A549 (cell line): ENCODE results near the gene PFKFB3. TPM values are rescaled to one million over a fixed set of nuclear protein-coding genes. Genes with fewer than 3 reads are reported as not detected.

Source experiments
- ATAC-seq, 2 experiments: fragments of 200-7000 bp in 1 of 2; fragments of >200 bp in 1 of 2; cut with Nextera tagmentation in 1 of 2; cut with Tn5 transposase in 1 of 2; 3 replicates each; pipeline versions ENCODE4 v1.8.0 to v1.9.1; 2018 to 2020; ENCODE audit warnings: mild to moderate bottlenecking in 1 of 2, moderate library complexity in 1 of 2
- CTCF ChIA-PET: fragments of 300-600 bp; sonication (Branson Sonifier 250); formaldehyde crosslinking; extraction: SDS; loops from one replicate; lab custom pipeline; 2021; ENCODE audit warnings: antibody characterized with exemption, inconsistent platforms; lab: Yijun Ruan, JAX
- POLR2A ChIA-PET: fragments of 350-600 bp; formaldehyde crosslinking; extraction: SDS; loops from one replicate; lab custom pipeline; 2021; ENCODE audit warnings: antibody characterized with exemption, inconsistent platforms; lab: Yijun Ruan, JAX
- DNase-seq, 2 experiments: peaks; one replicate each; pipeline versions ENCODE4 v3.0.0 to v3.0.0-alpha.2; 2011 to 2016; ENCODE audit warnings: low read depth in 1 of 2, low spot score in 1 of 2
- FAIRE-seq: peaks from 2 replicates; lab custom pipeline; 2011; peaks lifted over from hg19 to GRCh38; lab: Jason Lieb, UNC
- H3K27ac ChIP-seq, 2 experiments: fragments of >200 bp; sonication (Bioruptor Twin); formaldehyde crosslinking; 3 replicates each; pipeline ENCODE4 v1.5.1; 2016 to 2017
- H3K4me1 ChIP-seq: fragments of >200 bp; sonication (Bioruptor Twin); formaldehyde crosslinking; 3 replicates; pipeline ENCODE4 v1.6.1; 2016
- H3K4me2 ChIP-seq: fragments of >200 bp; sonication (Bioruptor Twin); formaldehyde crosslinking; 3 replicates; pipeline ENCODE4 v1.6.1; 2016
- H3K4me3 ChIP-seq: fragments of >200 bp; sonication (Bioruptor Twin); formaldehyde crosslinking; 3 replicates; pipeline ENCODE4 v1.5.1; 2016
- H3K9me3 ChIP-seq: fragments of >200 bp; sonication (Bioruptor Twin); formaldehyde crosslinking; 3 replicates; pipeline ENCODE4 v1.6.1; 2016
- BHLHE40 ChIP-seq: IDR thresholded peaks from 2 replicates; pipeline ENCODE4 v1.6.1; 2012; ENCODE audit warnings: low read depth, low read length, inconsistent platforms
- CEBPB ChIP-seq, 2 experiments: fragments of >200 bp in 1 of 2; sonication (Bioruptor Twin) in 1 of 2; formaldehyde crosslinking in 1 of 2; IDR thresholded peaks; 2 replicates each; pipeline ENCODE4 v1.6.1; 2012 to 2016
- CHD4 ChIP-seq: fragments of 200-600 bp; sonication (generic); IDR thresholded peaks from 2 replicates; pipeline ENCODE4 v1.6.1; 2016; ENCODE audit warnings: antibody characterized with exemption, mild to moderate bottlenecking, borderline replicate concordance
- EHF ChIP-seq: fragments of 250-450 bp; sonication (Bioruptor Pico); IDR thresholded peaks from 2 replicates; pipeline ENCODE4 v1.5.0; 2020; ENCODE audit warnings: mild to moderate bottlenecking
- EP300 ChIP-seq, 2 experiments: fragments of >200 bp; sonication (Bioruptor Twin); formaldehyde crosslinking; IDR thresholded peaks; 2 replicates in 1 of 2; 3 replicates in 1 of 2; pipeline ENCODE4 v1.6.1; 2016 to 2017
- ESRRA ChIP-seq: fragments of 150-350 bp; IDR thresholded peaks from 2 replicates; pipeline ENCODE4 v1.6.1; 2014; ENCODE audit warnings: mild to moderate bottlenecking, low read length, borderline replicate concordance
- FOSB ChIP-seq: fragments of 250-450 bp; sonication (Bioruptor Pico); IDR thresholded peaks from 2 replicates; pipeline ENCODE4 v1.5.0; 2020; ENCODE audit warnings: mild to moderate bottlenecking, moderate library complexity
- FOXS1 ChIP-seq: fragments of 250-450 bp; sonication (Bioruptor Pico); IDR thresholded peaks from 2 replicates; pipeline ENCODE4 v1.5.0; 2020; ENCODE audit warnings: mild to moderate bottlenecking, moderate library complexity
- GATA3 ChIP-seq: IDR thresholded peaks from 2 replicates; pipeline ENCODE4 v1.6.1; 2012; ENCODE audit warnings: borderline replicate concordance
- HDAC2 ChIP-seq: fragments of 200-600 bp; sonication (generic); IDR thresholded peaks from 2 replicates; pipeline ENCODE4 v1.6.1; 2016
- HEYL ChIP-seq: fragments of 250-450 bp; sonication (Bioruptor Pico); IDR thresholded peaks from 2 replicates; pipeline ENCODE4 v1.8.0; 2021; ENCODE audit warnings: mild to moderate bottlenecking, moderate library complexity
- HOXA7 ChIP-seq: fragments of 250-450 bp; sonication (Bioruptor Pico); IDR thresholded peaks from 2 replicates; pipeline ENCODE4 v1.5.0; 2020; ENCODE audit warnings: mild to moderate bottlenecking, moderate library complexity
- JUNB ChIP-seq: fragments of >200 bp; sonication (Bioruptor Twin); formaldehyde crosslinking; IDR thresholded peaks from 2 replicates; pipeline ENCODE4 v1.6.1; 2016
- MAFK ChIP-seq: fragments of 450-650 bp; IDR thresholded peaks from 2 replicates; pipeline ENCODE4 v1.6.1; 2014; ENCODE audit not compliant: partially characterized antibody
- NPAS2 ChIP-seq: fragments of 250-450 bp; sonication (Bioruptor Pico); IDR thresholded peaks from 2 replicates; pipeline ENCODE4 v1.8.0; 2022; ENCODE audit warnings: mild to moderate bottlenecking, moderate library complexity, borderline replicate concordance
- NR3C1 ChIP-seq: fragments of >200 bp; sonication (Bioruptor Twin); formaldehyde crosslinking; IDR thresholded peaks from 3 replicates; pipeline ENCODE4 v1.6.1; 2017
- PHF8 ChIP-seq: fragments of 200-600 bp; sonication (generic); IDR thresholded peaks from 2 replicates; pipeline ENCODE4 v1.6.1; 2016; ENCODE audit warnings: low read depth, mild to moderate bottlenecking, antibody characterized with exemption, moderate library complexity, borderline replicate concordance
- RAD21 ChIP-seq, 2 experiments: fragments of >200 bp in 1 of 2; sonication (Bioruptor Twin) in 1 of 2; formaldehyde crosslinking in 1 of 2; IDR thresholded peaks in 1 of 2; conservative IDR thresholded peaks in 1 of 2; 2 replicates in 1 of 2; 3 replicates in 1 of 2; pipeline ENCODE4 v1.6.1; 2012 to 2018; ENCODE audit warnings: inconsistent platforms in 1 of 2
- RCOR1 ChIP-seq: fragments of 150-350 bp; IDR thresholded peaks from 2 replicates; pipeline ENCODE4 v1.6.1; 2014; ENCODE audit warnings: antibody characterized with exemption, low read length, low read depth
- RNF2 ChIP-seq: fragments of 200-600 bp; sonication (generic); IDR thresholded peaks from 2 replicates; pipeline ENCODE4 v1.6.1; 2016; ENCODE audit warnings: low read depth, mild to moderate bottlenecking, antibody characterized with exemption, moderate library complexity, borderline replicate concordance
- TP53 ChIP-seq: fragments of 250-450 bp; sonication (Bioruptor Pico); IDR thresholded peaks from 2 replicates; pipeline ENCODE4 v1.5.0; 2021; ENCODE audit warnings: mild to moderate bottlenecking, moderate library complexity
- ZFP36 ChIP-seq: fragments of 450-650 bp; IDR thresholded peaks from 2 replicates; pipeline ENCODE4 v1.6.1; 2014; ENCODE audit warnings: borderline replicate concordance; ENCODE audit not compliant: partially characterized antibody
- ZNF302 ChIP-seq: fragments of 250-450 bp; sonication (Bioruptor Pico); IDR thresholded peaks from 2 replicates; pipeline ENCODE4 v1.9.0; 2021; ENCODE audit warnings: inconsistent platforms, mild to moderate bottlenecking, moderate library complexity
- ZSCAN20 ChIP-seq: fragments of 250-450 bp; sonication (Bioruptor Pico); IDR thresholded peaks from 2 replicates; pipeline ENCODE4 v1.8.0; 2022; ENCODE audit warnings: mild to moderate bottlenecking, moderate library complexity
- WGBS: methylation state at CpG from one replicate; pipeline ENCODE4 v1.1.6; 2017; ENCODE audit errors: missing lambda C conversion rate; 5-methylcytosine and 5-hydroxymethylcytosine counted together
- polyA plus RNA-seq, 4 experiments: library from polyadenylated mRNA; depleted of rRNA in 3 of 4; stranded (reverse); fragments of >200 nt; fragmentation: RNase III in 1 of 4; extraction: RNeasy Plus Mini Kit Qiagen cat#74134 plus additional on column Dnase treatment in 1 of 4; gene quantifications; 2 replicates in 3 of 4; 3 replicates in 1 of 4; pipeline ENCODE4 v1.2.3, GENCODE V29; 2011 to 2017
- TF ChIP-seq, protein P1 (sequence below): IDR thresholded peaks from 2 replicates; pipeline ENCODE4 v1.6.1; 2012; ENCODE audit warnings: low read depth, borderline replicate concordance
- TF ChIP-seq, protein P2 (sequence below): fragments of 250-450 bp; sonication (Bioruptor Pico); IDR thresholded peaks from 2 replicates; pipeline ENCODE4 v1.5.0; 2020; ENCODE audit warnings: low read depth, mild to moderate bottlenecking, moderate library complexity
- TF ChIP-seq, protein P3 (sequence below): fragments of >200 bp; sonication (Bioruptor Twin); formaldehyde crosslinking; IDR thresholded peaks from 3 replicates; pipeline ENCODE4 v1.6.1; 2016
- TF ChIP-seq, protein P4 (sequence below): IDR thresholded peaks from 2 replicates; pipeline ENCODE4 v1.6.1; 2012
- TF ChIP-seq, protein P5 (sequence below): fragments of 150-350 bp; IDR thresholded peaks from 2 replicates; pipeline ENCODE4 v1.6.1; 2014; ENCODE audit warnings: low read depth, mild to moderate bottlenecking, low read length

Gene PFKFB3
- polyA plus RNA-seq, 2 of the 4 experiments (the other 2 are of a cell fraction): 139 to 232 TPM

DNA sequence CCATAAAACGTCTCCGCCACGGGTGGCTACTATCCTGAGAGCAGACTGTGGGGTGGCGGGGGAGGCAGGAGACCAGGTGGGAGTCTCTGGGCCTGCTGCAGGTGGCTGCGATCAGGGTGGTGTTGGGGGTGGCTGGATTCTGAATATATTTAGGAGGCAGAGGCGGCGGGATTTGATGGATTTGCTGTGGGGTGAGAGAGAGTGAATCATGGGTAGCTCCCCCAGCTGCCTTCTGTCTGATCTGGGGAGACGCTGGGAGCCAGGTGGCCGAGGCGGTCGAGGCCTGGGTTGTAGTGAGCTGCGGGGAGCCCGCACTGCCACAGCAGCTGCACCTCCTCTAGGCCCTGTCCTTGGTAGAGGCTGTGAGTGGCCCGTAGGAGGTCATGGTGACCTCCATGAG is 48.2 kb upstream of the PFKFB3 start (continued):
- TF ChIP-seq, protein P1, sequence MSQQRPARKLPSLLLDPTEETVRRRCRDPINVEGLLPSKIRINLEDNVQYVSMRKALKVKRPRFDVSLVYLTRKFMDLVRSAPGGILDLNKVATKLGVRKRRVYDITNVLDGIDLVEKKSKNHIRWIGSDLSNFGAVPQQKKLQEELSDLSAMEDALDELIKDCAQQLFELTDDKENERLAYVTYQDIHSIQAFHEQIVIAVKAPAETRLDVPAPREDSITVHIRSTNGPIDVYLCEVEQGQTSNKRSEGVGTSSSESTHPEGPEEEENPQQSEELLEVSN: no peak
- no peak for TF ChIP-seq NR3C1
- no peak for TF ChIP-seq HEYL (CRISPR knock-in tag)
- TF ChIP-seq JUNB: no peak
- no peak for TF ChIP-seq MAFK
- TF ChIP-seq PHF8: no peak
- TF ChIP-seq CHD4: no peak
- TF ChIP-seq, protein P2, sequence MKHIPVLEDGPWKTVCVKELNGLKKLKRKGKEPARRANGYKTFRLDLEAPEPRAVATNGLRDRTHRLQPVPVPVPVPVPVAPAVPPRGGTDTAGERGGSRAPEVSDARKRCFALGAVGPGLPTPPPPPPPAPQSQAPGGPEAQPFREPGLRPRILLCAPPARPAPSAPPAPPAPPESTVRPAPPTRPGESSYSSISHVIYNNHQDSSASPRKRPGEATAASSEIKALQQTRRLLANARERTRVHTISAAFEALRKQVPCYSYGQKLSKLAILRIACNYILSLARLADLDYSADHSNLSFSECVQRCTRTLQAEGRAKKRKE (CRISPR knock-in tag): no peak
- no peak for TF ChIP-seq HDAC2

DNA sequence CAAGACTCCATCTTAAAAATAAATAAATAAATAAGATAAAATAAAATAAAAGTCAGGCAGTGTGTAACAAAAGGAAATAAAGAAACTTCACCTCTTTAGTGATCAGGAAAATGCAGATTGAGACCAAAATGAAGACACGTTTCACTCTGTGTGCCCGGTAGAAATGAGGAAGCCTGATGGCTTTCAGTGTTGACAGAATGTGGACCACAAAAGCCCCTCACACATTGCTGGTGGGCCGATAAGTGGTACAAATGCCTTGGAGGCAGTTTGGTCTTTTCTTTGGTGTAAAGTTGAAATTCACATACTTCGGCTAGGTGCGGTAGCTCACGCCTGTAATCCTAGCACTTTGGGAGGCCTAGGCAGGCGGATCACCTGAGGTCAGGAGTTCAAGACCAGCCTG is 44.5 kb upstream of the PFKFB3 start:
- CTCF ChIA-PET: interaction anchor here (1.4 kb wide), 2 partner anchors 8 to 44 kb away, joined by 6 to 8 read pairs; partner anchors contain the start of gene PFKFB3
- POLR2A ChIA-PET: no interaction called here
- Histone ChIP-seq H3K9me3 (no peaks in the 10 kb centered on the region), H3K27ac (peak overlapping the region in 1 of 2 experiments; percentile 71; a peak in 3 of 6 replicates), H3K4me2 (no peak overlapping the region), H3K4me3 (no peak overlapping the region), H3K4me1 (peaks cover 15% of the 10 kb centered on the region; the same call in 2 of the 3 replicates)
- 92% methylated on average over 7 of the region's 7 CpGs for WGBS
- FAIRE-seq: no peak
- DNase-seq: no peak
- no peak for ATAC-seq
- TF ChIP-seq RAD21 (conservative IDR thresholded peaks at IDR 0.05 in 1 of 2, IDR thresholded peaks at IDR 0.05 in 1 of 2): no peak
- no peak for TF ChIP-seq ZSCAN20 (CRISPR knock-in tag)
- TF ChIP-seq, protein P3, sequence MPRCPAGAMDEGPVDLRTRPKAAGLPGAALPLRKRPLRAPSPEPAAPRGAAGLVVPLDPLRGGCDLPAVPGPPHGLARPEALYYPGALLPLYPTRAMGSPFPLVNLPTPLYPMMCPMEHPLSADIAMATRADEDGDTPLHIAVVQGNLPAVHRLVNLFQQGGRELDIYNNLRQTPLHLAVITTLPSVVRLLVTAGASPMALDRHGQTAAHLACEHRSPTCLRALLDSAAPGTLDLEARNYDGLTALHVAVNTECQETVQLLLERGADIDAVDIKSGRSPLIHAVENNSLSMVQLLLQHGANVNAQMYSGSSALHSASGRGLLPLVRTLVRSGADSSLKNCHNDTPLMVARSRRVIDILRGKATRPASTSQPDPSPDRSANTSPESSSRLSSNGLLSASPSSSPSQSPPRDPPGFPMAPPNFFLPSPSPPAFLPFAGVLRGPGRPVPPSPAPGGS: no peak
- TF ChIP-seq ZFP36: no peak
- TF ChIP-seq TP53 (CRISPR knock-in tag): no peak
- no peak for TF ChIP-seq CEBPB (IDR thresholded peaks at IDR 0.05)
- no peak for TF ChIP-seq RCOR1
- no peak for TF ChIP-seq RNF2
- TF ChIP-seq, all 56 proteins: peak for 0

DNA sequence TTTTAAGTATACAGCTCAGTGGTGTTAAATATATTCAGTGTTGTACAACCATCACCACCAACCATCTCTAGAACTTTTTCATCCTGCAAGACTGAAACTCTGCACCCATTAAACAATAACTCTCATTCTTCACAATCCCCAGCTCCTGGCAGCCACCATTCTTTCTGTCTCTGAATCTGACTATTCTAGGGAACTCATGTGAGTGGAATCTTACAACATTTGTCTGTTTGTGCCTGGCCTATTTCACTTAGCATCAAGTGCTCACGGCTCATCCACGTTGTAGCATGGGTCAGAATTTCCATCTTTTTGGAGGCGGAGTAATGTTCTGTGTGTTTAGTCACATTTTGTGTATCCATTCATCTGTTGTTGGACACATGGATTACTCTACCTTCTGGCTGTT is 40.8 kb upstream of the PFKFB3 start:
- Histone ChIP-seq H3K4me2 (no peak overlapping the region), H3K4me3 (no peak overlapping the region), H3K4me1 (peaks cover 22% of the 10 kb centered on the region; the same call in 2 of the 3 replicates), H3K9me3 (no peaks in the 10 kb centered on the region), H3K27ac (no peak overlapping the region)
- ATAC-seq: no peak
- no peak for DNase-seq
- no peak for FAIRE-seq
- WGBS: 76% methylated on average over 3 of the region's 3 CpGs
- ChIA-PET CTCF (interaction anchor here (1.0 to 2.7 kb wide), 4 partner anchors 10 to 239 kb away, joined by 3 to 15 read pairs (median 10); partner anchors contain the start of gene PFKFB3), POLR2A (no interaction called here)
- TF ChIP-seq, protein P4, sequence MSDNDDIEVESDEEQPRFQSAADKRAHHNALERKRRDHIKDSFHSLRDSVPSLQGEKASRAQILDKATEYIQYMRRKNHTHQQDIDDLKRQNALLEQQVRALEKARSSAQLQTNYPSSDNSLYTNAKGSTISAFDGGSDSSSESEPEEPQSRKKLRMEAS: no peak
- no peak for TF ChIP-seq HOXA7 (CRISPR knock-in tag)
- TF ChIP-seq ZNF302 (CRISPR knock-in tag): no peak
- TF ChIP-seq, protein P1: no peak
- no peak for TF ChIP-seq EHF (CRISPR knock-in tag)
- TF ChIP-seq RAD21 (conservative IDR thresholded peaks at IDR 0.05 in 1 of 2, IDR thresholded peaks at IDR 0.05 in 1 of 2): no peak
- no peak for TF ChIP-seq FOXS1 (CRISPR knock-in tag)
- TF ChIP-seq MAFK: no peak
- no peak for TF ChIP-seq GATA3
- TF ChIP-seq ESRRA: no peak
- no peak for TF ChIP-seq RNF2
- TF ChIP-seq, protein P2 (CRISPR knock-in tag): no peak
- no peak for TF ChIP-seq NPAS2 (CRISPR knock-in tag)
- TF ChIP-seq, protein P3: no peak
- TF ChIP-seq EP300 (IDR thresholded peaks at IDR 0.05): no peak
- TF ChIP-seq, protein P5, sequence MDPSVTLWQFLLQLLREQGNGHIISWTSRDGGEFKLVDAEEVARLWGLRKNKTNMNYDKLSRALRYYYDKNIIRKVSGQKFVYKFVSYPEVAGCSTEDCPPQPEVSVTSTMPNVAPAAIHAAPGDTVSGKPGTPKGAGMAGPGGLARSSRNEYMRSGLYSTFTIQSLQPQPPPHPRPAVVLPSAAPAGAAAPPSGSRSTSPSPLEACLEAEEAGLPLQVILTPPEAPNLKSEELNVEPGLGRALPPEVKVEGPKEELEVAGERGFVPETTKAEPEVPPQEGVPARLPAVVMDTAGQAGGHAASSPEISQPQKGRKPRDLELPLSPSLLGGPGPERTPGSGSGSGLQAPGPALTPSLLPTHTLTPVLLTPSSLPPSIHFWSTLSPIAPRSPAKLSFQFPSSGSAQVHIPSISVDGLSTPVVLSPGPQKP: no peak
- TF ChIP-seq BHLHE40: no peak
- no peak for TF ChIP-seq FOSB (CRISPR knock-in tag)
